Measurements from ENCODE around the gene ACYP2. TPM values are rescaled to one million over a fixed set of nuclear protein-coding genes. Genes with fewer than 3 reads are reported as not detected.
A peak's percentile ranks its signal among the peaks of the same experiment; 100 is the strongest.

The ACYP2 gene
- total and polyA plus RNA-seq, 2 experiments from 2014 or later = 16.6 to 41.6 TPM

GRCh38 chr2:54306556-54306955, 191.1 kb downstream of the ACYP2 start:
- DNase-seq = peak; percentile 48
- H3K9me3 ChIP-seq (ENCODE audit: low read depth) = no peaks in the 10 kb centered on the region
- H2AFZ ChIP-seq = peak overlapping the region; percentile 12; the same call in 1 of the 2 replicates
- TF ChIP-seq EZH2phosphoT487 (IDR thresholded peaks at IDR 0.05; ENCODE audit: insufficient read depth, low read depth) = no peak
- no peak for TF ChIP-seq EZH2 (IDR thresholded peaks at IDR 0.05; ENCODE audit: insufficient read depth, poor library complexity, severe bottlenecking)
- H3K4me3 ChIP-seq = no peak overlapping the region
- peaks cover 23% of the 10 kb centered on the region for H3K4me1 ChIP-seq (ENCODE audit: insufficient read depth)
- H3K79me2 ChIP-seq (ENCODE audit: insufficient read depth) = no peaks in the 10 kb centered on the region
- no peaks in the 10 kb centered on the region for H3K9me2 ChIP-seq (ENCODE audit: insufficient read depth)
- no peak overlapping the region for H3K9ac ChIP-seq
- no peaks in the 10 kb centered on the region for H3K27me3 ChIP-seq (replicated peaks; ENCODE audit: insufficient read depth)
- peak overlapping the region; percentile 10 for H3K4me2 ChIP-seq (ENCODE audit: unreplicated experiment)
- peaks cover 11% of the 10 kb centered on the region; the same call in 1 of the 2 replicates for H3F3A ChIP-seq (ENCODE audit: insufficient read depth)
- 42 to 68% methylated on average over 3 of the region's 3 CpGs for WGBS, 2 experiments (ENCODE audit: low coverage in 1 of 2, low lambda C conversion rate in 2 of 2, missing lambda C conversion rate in 2 of 2)
- H3K27ac ChIP-seq = peak overlapping the region; percentile 6; the same call in 1 of the 2 replicates
- H4K20me1 ChIP-seq (ENCODE audit: insufficient read depth) = no peaks in the 10 kb centered on the region
- no peaks in the 10 kb centered on the region for H3K36me3 ChIP-seq (ENCODE audit: low read depth)
- in situ Hi-C loops (cut with MboI) = no loop called here

- no peak for DNase-seq
- H3K9ac ChIP-seq = no peak overlapping the region
- H4K20me1 ChIP-seq (ENCODE audit: insufficient read depth) = no peaks in the 10 kb centered on the region
- no peaks in the 10 kb centered on the region for H3K27me3 ChIP-seq (replicated peaks; ENCODE audit: insufficient read depth)
- TF ChIP-seq EZH2phosphoT487 (IDR thresholded peaks at IDR 0.05; ENCODE audit: insufficient read depth, low read depth) (no peak), EZH2 (IDR thresholded peaks at IDR 0.05; ENCODE audit: insufficient read depth, poor library complexity, severe bottlenecking) (no peak)
- H3F3A ChIP-seq (ENCODE audit: insufficient read depth) = peaks cover 11% of the 10 kb centered on the region; the same call in 1 of the 2 replicates
- no peaks in the 10 kb centered on the region for H3K9me3 ChIP-seq (ENCODE audit: low read depth)
- in situ Hi-C loops (cut with MboI) = no loop called here
- peaks cover 23% of the 10 kb centered on the region for H3K4me1 ChIP-seq (ENCODE audit: insufficient read depth)
- H3K4me2 ChIP-seq (ENCODE audit: unreplicated experiment) = no peak overlapping the region
- WGBS, 2 experiments (ENCODE audit: low coverage in 1 of 2, low lambda C conversion rate in 2 of 2, missing lambda C conversion rate in 2 of 2) = 65 to 68% methylated on average over 6 of the region's 6 CpGs
- no peak overlapping the region for H2AFZ ChIP-seq
- no peaks in the 10 kb centered on the region for H3K79me2 ChIP-seq (ENCODE audit: insufficient read depth)
- H3K27ac ChIP-seq = no peak overlapping the region
- H3K9me2 ChIP-seq (ENCODE audit: insufficient read depth) = no peaks in the 10 kb centered on the region
- no peak overlapping the region for H3K4me3 ChIP-seq
- H3K36me3 ChIP-seq (ENCODE audit: low read depth) = no peaks in the 10 kb centered on the region
Observed at GRCh38 chr2:54308186-54308585, 192.8 kb downstream of the ACYP2 start.

DNA sequence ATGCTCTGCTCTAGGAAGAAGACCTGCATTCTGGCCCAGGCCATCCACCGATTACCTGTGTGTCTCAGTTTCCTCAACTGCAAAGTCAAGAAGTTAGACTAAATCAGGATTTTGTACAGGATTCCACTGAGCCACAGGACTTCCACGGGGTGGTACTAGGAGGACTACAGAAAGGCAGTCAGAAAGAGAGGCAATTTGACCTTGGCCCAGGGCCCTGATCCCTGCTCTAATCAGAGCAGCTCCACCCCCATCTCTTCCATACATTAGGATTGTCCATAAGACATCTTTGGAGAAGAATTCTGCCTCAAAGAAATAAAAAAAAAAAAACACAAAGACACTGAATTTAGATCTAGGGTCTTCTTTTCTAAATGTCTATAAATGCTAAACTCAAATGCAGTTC, 193.4 kb downstream of the ACYP2 start:
- Histone ChIP-seq H3F3A (ENCODE audit: insufficient read depth) (peaks cover 11% of the 10 kb centered on the region; the same call in 1 of the 2 replicates), H3K9me3 (ENCODE audit: low read depth) (no peaks in the 10 kb centered on the region), H3K79me2 (ENCODE audit: insufficient read depth) (no peaks in the 10 kb centered on the region), H3K4me2 (ENCODE audit: unreplicated experiment) (no peak overlapping the region), H3K36me3 (ENCODE audit: low read depth) (no peaks in the 10 kb centered on the region), H3K4me3 (no peak overlapping the region), H3K27me3 (replicated peaks; ENCODE audit: insufficient read depth) (no peaks in the 10 kb centered on the region), H3K9me2 (ENCODE audit: insufficient read depth) (no peaks in the 10 kb centered on the region), H4K20me1 (ENCODE audit: insufficient read depth) (no peaks in the 10 kb centered on the region), H3K9ac (no peak overlapping the region), H3K4me1 (ENCODE audit: insufficient read depth) (peaks cover 23% of the 10 kb centered on the region), H2AFZ (no peak overlapping the region), H3K27ac (no peak overlapping the region)
- DNase-seq = no peak
- 57 to 75% methylated on average over 2 of the region's 2 CpGs for WGBS, 2 experiments (ENCODE audit: low coverage in 1 of 2, low lambda C conversion rate in 2 of 2, missing lambda C conversion rate in 2 of 2)
- in situ Hi-C loops (cut with MboI) = no loop called here
- TF ChIP-seq EZH2 (IDR thresholded peaks at IDR 0.05; ENCODE audit: insufficient read depth, poor library complexity, severe bottlenecking) = no peak
- TF ChIP-seq EZH2phosphoT487 (IDR thresholded peaks at IDR 0.05; ENCODE audit: insufficient read depth, low read depth) = no peak

DNA sequence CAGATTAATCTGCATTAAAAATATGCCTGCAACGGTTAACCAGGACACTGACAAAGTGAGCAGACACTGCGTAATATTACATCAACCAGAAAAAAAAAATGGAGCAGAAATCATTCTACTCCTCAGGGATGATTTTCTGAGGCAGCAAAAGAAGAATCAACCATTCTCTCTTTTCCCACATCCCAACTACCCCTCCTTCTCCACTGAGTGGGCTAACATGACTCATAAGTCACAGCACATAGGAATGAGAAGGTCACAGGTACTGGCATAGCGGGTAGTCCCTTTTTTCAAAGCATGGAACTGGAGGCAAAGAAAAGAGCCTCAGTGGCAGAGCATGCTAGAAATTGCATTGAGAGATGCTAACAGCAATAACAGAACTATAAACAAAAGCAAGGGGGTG, 194.9 kb downstream of the ACYP2 start:
- Histone ChIP-seq H2AFZ (peak overlapping the region; percentile 31; the same call in 1 of the 2 replicates), H3K9me3 (ENCODE audit: low read depth) (no peaks in the 10 kb centered on the region), H3K4me2 (ENCODE audit: unreplicated experiment) (no peak overlapping the region), H3K79me2 (ENCODE audit: insufficient read depth) (no peaks in the 10 kb centered on the region), H3K27me3 (replicated peaks; ENCODE audit: insufficient read depth) (no peaks in the 10 kb centered on the region), H3K36me3 (ENCODE audit: low read depth) (no peaks in the 10 kb centered on the region), H3K27ac (no peak overlapping the region), H3K9ac (no peak overlapping the region), H3K4me1 (ENCODE audit: insufficient read depth) (peaks cover 23% of the 10 kb centered on the region), H4K20me1 (ENCODE audit: insufficient read depth) (no peaks in the 10 kb centered on the region), H3K9me2 (ENCODE audit: insufficient read depth) (no peaks in the 10 kb centered on the region), H3F3A (ENCODE audit: insufficient read depth) (peaks cover 11% of the 10 kb centered on the region; the same call in 1 of the 2 replicates), H3K4me3 (no peak overlapping the region)
- TF ChIP-seq EZH2phosphoT487 (IDR thresholded peaks at IDR 0.05; ENCODE audit: insufficient read depth, low read depth) (no peak), EZH2 (IDR thresholded peaks at IDR 0.05; ENCODE audit: insufficient read depth, poor library complexity, severe bottlenecking) (no peak)
- WGBS, 2 experiments (ENCODE audit: low coverage in 1 of 2, low lambda C conversion rate in 2 of 2, missing lambda C conversion rate in 2 of 2) = 39 to 42% methylated on average over 3 of the region's 3 CpGs
- peak; percentile 37 for DNase-seq
- in situ Hi-C loops (cut with MboI) = no loop called here

All from GM23248 (cell line).